Measurements from ENCODE around the gene ZNF718. TPM values are rescaled to one million over a fixed set of nuclear protein-coding genes. Genes with fewer than 3 reads are reported as not detected.
"Not testable (repeated sequence)": the region's sequence is repeated elsewhere in the genome, so short reads cannot be mapped to it uniquely, and the experiment has no call there.

Gene ZNF718
- polyA plus RNA-seq (2013, experiment 1 of 2) = 8.1 TPM
- polyA plus RNA-seq (2013, experiment 2 of 2) = 8.3 TPM

GRCh38 chr4:124275-125081 is at the start of gene ZNF718:
Gene ZNF718 (plus strand): TSS chr4:124501. CDS start chr4:124671, 170 bp downstream.
- Histone ChIP-seq H2BK5ac (ENCODE audit: low read length) (peak within 1 kb of the TSS; percentile 60), H4K8ac (ENCODE audit: low read depth, low read length) (no peak within 1 kb of the TSS), H3K79me2 (ENCODE audit: control insufficient read depth, insufficient read depth, low read length) (peaks cover 35% of the 10 kb centered on the region), H3K4me2 (ENCODE audit: low read length) (peak within 1 kb of the TSS; percentile 84), H3K36me3 (ENCODE audit: control insufficient read depth, insufficient read depth, low read length) (no peaks in the 10 kb centered on the region), H3K9ac (ENCODE audit: low read length) (peak within 1 kb of the TSS; percentile 88), H2BK15ac (replicated peaks; ENCODE audit: low read depth) (no peak within 1 kb of the TSS), H3K27me3 (ENCODE audit: insufficient read depth, low read length, poor library complexity) (no peaks in the 10 kb centered on the region), H3K56ac (ENCODE audit: low read length) (peak within 1 kb of the TSS; percentile 93), H2BK120ac (ENCODE audit: low read depth, low read length) (no peak within 1 kb of the TSS), H3K27ac (ENCODE audit: low read depth, low read length) (peak within 1 kb of the TSS; percentile 74), H3K18ac (ENCODE audit: low read length) (peak within 1 kb of the TSS; percentile 54), H3K23ac (ENCODE audit: low read length) (no peak within 1 kb of the TSS), H3K4me1 (ENCODE audit: control insufficient read depth, low read depth, low read length) (no peaks in the 10 kb centered on the region), H2AK5ac (ENCODE audit: low read length) (no peak within 1 kb of the TSS), H3K4me3 (ENCODE audit: low read length) (peak within 1 kb of the TSS; percentile 72), H3K4ac (ENCODE audit: low read depth, low read length) (peak within 1 kb of the TSS; percentile 74), H3K79me1 (ENCODE audit: low read length) (peaks cover 2% of the 10 kb centered on the region), H4K5ac (ENCODE audit: low read length) (no peak within 1 kb of the TSS)
- WGBS (ENCODE audit: extremely low coverage, insufficient coverage, low lambda C conversion rate) = no CpG with 5 or more reads among the region's 44 CpGs
- DNase-seq = peak; percentile 99

GRCh38 chr4:85951-86350 is 38.4 kb upstream of the ZNF718 start:
- no peak overlapping the region for H3K27ac ChIP-seq (ENCODE audit: low read depth, low read length)
- H4K8ac ChIP-seq (ENCODE audit: low read depth, low read length) = no peak overlapping the region
- no peaks in the 10 kb centered on the region for H3K79me1 ChIP-seq (ENCODE audit: low read length)
- H3K9ac ChIP-seq (ENCODE audit: low read length) = no peak overlapping the region
- no peak overlapping the region for H4K5ac ChIP-seq (ENCODE audit: low read length)
- no peak overlapping the region for H2BK15ac ChIP-seq (replicated peaks; ENCODE audit: low read depth)
- H3K4me2 ChIP-seq (ENCODE audit: low read length) = no peak overlapping the region
- H3K79me2 ChIP-seq (ENCODE audit: control insufficient read depth, insufficient read depth, low read length) = no peaks in the 10 kb centered on the region
- H2AK5ac ChIP-seq (ENCODE audit: low read length) = no peak overlapping the region
- no peak overlapping the region for H3K23ac ChIP-seq (ENCODE audit: low read length)
- no peak overlapping the region for H3K4me3 ChIP-seq (ENCODE audit: low read length)
- H3K4ac ChIP-seq (ENCODE audit: low read depth, low read length) = no peak overlapping the region
- peaks cover 4% of the 10 kb centered on the region for H3K36me3 ChIP-seq (ENCODE audit: control insufficient read depth, insufficient read depth, low read length)
- H3K56ac ChIP-seq (ENCODE audit: low read length) = no peak overlapping the region
- H3K27me3 ChIP-seq (ENCODE audit: insufficient read depth, low read length, poor library complexity) = no peaks in the 10 kb centered on the region
- no CpG with 5 or more reads among the region's 3 CpGs for WGBS (ENCODE audit: extremely low coverage, insufficient coverage, low lambda C conversion rate)
- no peak for DNase-seq
- no peaks in the 10 kb centered on the region for H3K4me1 ChIP-seq (ENCODE audit: control insufficient read depth, low read depth, low read length)
- no peak overlapping the region for H3K18ac ChIP-seq (ENCODE audit: low read length)
- no peak overlapping the region for H2BK5ac ChIP-seq (ENCODE audit: low read length)
- H2BK120ac ChIP-seq (ENCODE audit: low read depth, low read length) = no peak overlapping the region

- H3K23ac ChIP-seq (ENCODE audit: low read length); H3K36me3 ChIP-seq (ENCODE audit: control insufficient read depth, insufficient read depth, low read length); H2BK15ac ChIP-seq (replicated peaks; ENCODE audit: low read depth); H3K79me1 ChIP-seq (ENCODE audit: low read length); H2BK120ac ChIP-seq (ENCODE audit: low read depth, low read length); H3K18ac ChIP-seq (ENCODE audit: low read length); H2AK5ac ChIP-seq (ENCODE audit: low read length); H3K4me3 ChIP-seq (ENCODE audit: low read length); H2BK5ac ChIP-seq (ENCODE audit: low read length); DNase-seq; H3K9ac ChIP-seq (ENCODE audit: low read length); H3K4ac ChIP-seq (ENCODE audit: low read depth, low read length); H4K5ac ChIP-seq (ENCODE audit: low read length); H3K27me3 ChIP-seq (ENCODE audit: insufficient read depth, low read length, poor library complexity); H3K4me2 ChIP-seq (ENCODE audit: low read length); H4K8ac ChIP-seq (ENCODE audit: low read depth, low read length); H3K79me2 ChIP-seq (ENCODE audit: control insufficient read depth, insufficient read depth, low read length); H3K56ac ChIP-seq (ENCODE audit: low read length); H3K4me1 ChIP-seq (ENCODE audit: control insufficient read depth, low read depth, low read length); H3K27ac ChIP-seq (ENCODE audit: low read depth, low read length): not testable (repeated sequence)
- WGBS (ENCODE audit: extremely low coverage, insufficient coverage, low lambda C conversion rate) = no CpG with 5 or more reads among the region's 7 CpGs
These were observed 37.6 kb upstream of the ZNF718 start for GRCh38 chr4:86559-87324.

GRCh38 chr4:98386-98785 is 25.9 kb upstream of the ZNF718 start:
- H2BK5ac ChIP-seq (ENCODE audit: low read length) = no peak overlapping the region
- no peaks in the 10 kb centered on the region for H3K79me1 ChIP-seq (ENCODE audit: low read length)
- no peaks in the 10 kb centered on the region for H3K27me3 ChIP-seq (ENCODE audit: insufficient read depth, low read length, poor library complexity)
- H4K8ac ChIP-seq (ENCODE audit: low read depth, low read length) = no peak overlapping the region
- H3K4me3 ChIP-seq (ENCODE audit: low read length) = no peak overlapping the region
- H3K4me1 ChIP-seq (ENCODE audit: control insufficient read depth, low read depth, low read length) = no peaks in the 10 kb centered on the region
- no peak overlapping the region for H3K4ac ChIP-seq (ENCODE audit: low read depth, low read length)
- H2BK120ac ChIP-seq (ENCODE audit: low read depth, low read length) = no peak overlapping the region
- H3K18ac ChIP-seq (ENCODE audit: low read length) = no peak overlapping the region
- no peak overlapping the region for H3K56ac ChIP-seq (ENCODE audit: low read length)
- H3K4me2 ChIP-seq (ENCODE audit: low read length) = no peak overlapping the region
- H3K27ac ChIP-seq (ENCODE audit: low read depth, low read length) = no peak overlapping the region
- H2BK15ac ChIP-seq (replicated peaks; ENCODE audit: low read depth) = no peak overlapping the region
- no peak overlapping the region for H4K5ac ChIP-seq (ENCODE audit: low read length)
- H2AK5ac ChIP-seq (ENCODE audit: low read length) = no peak overlapping the region
- H3K79me2 ChIP-seq (ENCODE audit: control insufficient read depth, insufficient read depth, low read length) = no peaks in the 10 kb centered on the region
- no peak overlapping the region for H3K23ac ChIP-seq (ENCODE audit: low read length)
- no peak for DNase-seq
- WGBS (ENCODE audit: extremely low coverage, insufficient coverage, low lambda C conversion rate) = no CpG with 5 or more reads among the region's 1 CpG
- H3K36me3 ChIP-seq (ENCODE audit: control insufficient read depth, insufficient read depth, low read length) = no peaks in the 10 kb centered on the region
- H3K9ac ChIP-seq (ENCODE audit: low read length) = no peak overlapping the region

GRCh38 chr4:99863-100262 is 24.4 kb upstream of the ZNF718 start:
- Histone ChIP-seq H3K79me1 (ENCODE audit: low read length) (no peaks in the 10 kb centered on the region), H3K27me3 (ENCODE audit: insufficient read depth, low read length, poor library complexity) (no peaks in the 10 kb centered on the region), H3K4me1 (ENCODE audit: control insufficient read depth, low read depth, low read length) (no peaks in the 10 kb centered on the region), H3K36me3 (ENCODE audit: control insufficient read depth, insufficient read depth, low read length) (no peaks in the 10 kb centered on the region), H3K79me2 (ENCODE audit: control insufficient read depth, insufficient read depth, low read length) (no peaks in the 10 kb centered on the region), H3K23ac (ENCODE audit: low read length) (no peak overlapping the region), H4K5ac (ENCODE audit: low read length) (no peak overlapping the region), H2BK120ac (ENCODE audit: low read depth, low read length) (no peak overlapping the region), H3K4me2 (ENCODE audit: low read length) (no peak overlapping the region), H4K8ac (ENCODE audit: low read depth, low read length) (no peak overlapping the region), H3K4ac (ENCODE audit: low read depth, low read length) (no peak overlapping the region), H2AK5ac (ENCODE audit: low read length) (no peak overlapping the region), H3K18ac (ENCODE audit: low read length) (no peak overlapping the region), H2BK5ac (ENCODE audit: low read length) (no peak overlapping the region), H3K9ac (ENCODE audit: low read length) (no peak overlapping the region), H3K56ac (ENCODE audit: low read length) (no peak overlapping the region), H2BK15ac (replicated peaks; ENCODE audit: low read depth) (no peak overlapping the region), H3K27ac (ENCODE audit: low read depth, low read length) (no peak overlapping the region), H3K4me3 (ENCODE audit: low read length) (peak overlapping the region; percentile 3)
- WGBS (ENCODE audit: extremely low coverage, insufficient coverage, low lambda C conversion rate) = no CpG with 5 or more reads among the region's 5 CpGs
- peak; percentile 21 for DNase-seq

All from mesendoderm (in vitro differentiated cells).